Vagina (tissue), 2 donors: ENCODE data around the gene TTC39B. TPM values are rescaled to one million over a fixed set of nuclear protein-coding genes. Genes with fewer than 3 reads are reported as not detected.

Source experiments
- DNase-seq, 2 donors: peaks; one replicate each; pipeline ENCODE4 v3.0.0-alpha.2; 2017; ENCODE audit errors: extremely low spot score in 2 of 2
- H3K27ac ChIP-seq: fragments of 200-600 bp; sonication (generic); one replicate; pipeline ENCODE4 v1.5.1; 2019
- H3K27me3 ChIP-seq: fragments of 200-600 bp; sonication (generic); one replicate; pipeline ENCODE4 v1.5.1; 2019
- H3K36me3 ChIP-seq, 2 donors: fragments of 200-600 bp; sonication (generic); one replicate each; pipeline ENCODE4 v1.5.1; 2017 to 2019
- H3K4me1 ChIP-seq: fragments of 200-600 bp; sonication (generic); one replicate; pipeline ENCODE4 v1.5.1; 2019
- H3K4me3 ChIP-seq, 2 donors: fragments of 200-600 bp; sonication (generic); 1 replicate in 1 of 2; 2 replicates in 1 of 2; pipeline ENCODE4 v1.5.1; 2016 to 2019
- H3K9me3 ChIP-seq: fragments of 200-600 bp; sonication (generic); one replicate; pipeline ENCODE4 v1.5.1; 2019
- POLR2A ChIP-seq, 2 donors: fragments of 450-650 bp; IDR thresholded peaks; one replicate each; pipeline ENCODE4 v1.6.1; 2017; ENCODE audit warnings: antibody characterized with exemption in 2 of 2, mild to moderate bottlenecking in 2 of 2, moderate library complexity in 2 of 2
- POLR2AphosphoS5 ChIP-seq, 2 donors: sonication (generic); formaldehyde crosslinking; IDR thresholded peaks; one replicate each; pipeline ENCODE4 v1.9.0; 2017; ENCODE audit warnings: antibody characterized with exemption in 2 of 2, mild to moderate bottlenecking in 2 of 2, low read depth in 1 of 2; ENCODE audit not compliant: insufficient read depth in 1 of 2
- intact Hi-C: fragments of 100-400 bp; cut with DNase I; formaldehyde crosslinking; loops from one replicate; pipeline ENCODE4 v1.15.1; 2023
- total RNA-seq: library from RNA; depleted of rRNA; stranded (reverse); fragments of >200 nt; gene quantifications from one replicate; pipeline ENCODE4 v1.2.3, GENCODE V29; 2016
- TF ChIP-seq, protein P1 (sequence below), 3 experiments: fragments of 450-650 bp in 2 of 3; fragments of 200-600 bp in 1 of 3; sonication (generic) in 1 of 3; IDR thresholded peaks; one replicate each; pipeline ENCODE4 v1.5.1; 2017 to 2019; ENCODE audit warnings: antibody characterized with exemption in 3 of 3, mild to moderate bottlenecking in 2 of 3, moderate library complexity in 2 of 3

TTC39B gene
- total RNA-seq, 1 donor from 2014 or later = 13.3 TPM

DNA sequence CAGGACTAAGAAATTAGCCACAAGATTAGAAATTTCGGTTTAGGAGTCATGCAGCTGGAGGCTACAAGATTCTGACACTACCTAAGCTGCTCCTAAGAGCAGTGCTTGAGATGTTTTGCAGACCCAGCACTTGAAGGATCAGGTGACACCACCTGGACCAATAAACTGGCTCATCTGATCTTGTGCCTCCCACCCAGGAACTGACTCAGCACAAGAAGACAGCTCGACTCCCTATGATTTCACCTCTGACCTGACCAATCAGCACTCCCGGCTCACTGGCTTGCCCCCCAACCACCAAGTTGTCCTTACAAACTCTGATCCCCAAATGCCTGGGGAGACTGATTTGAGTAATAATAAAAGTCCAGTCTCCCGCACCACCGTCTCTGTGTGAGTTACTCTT is 170.4 kb downstream of the TTC39B start:
- no peak for TF ChIP-seq POLR2AphosphoS5 (IDR thresholded peaks at IDR 0.05; ENCODE audit: insufficient read depth in 1 of 2, low read depth in 1 of 2)
- Histone ChIP-seq H3K9me3 (no peaks in the 10 kb centered on the region), H3K27ac (no peak overlapping the region), H3K27me3 (no peaks in the 10 kb centered on the region), H3K4me1 (no peaks in the 10 kb centered on the region), H3K4me3 (no peak overlapping the region), H3K36me3 (no peaks in the 10 kb centered on the region)
- intact Hi-C loops = loop anchor here (10.0 kb wide), 1 partner anchor 522 kb away; no protein-coding TSS in a partner anchor
- no peak for DNase-seq

DNA sequence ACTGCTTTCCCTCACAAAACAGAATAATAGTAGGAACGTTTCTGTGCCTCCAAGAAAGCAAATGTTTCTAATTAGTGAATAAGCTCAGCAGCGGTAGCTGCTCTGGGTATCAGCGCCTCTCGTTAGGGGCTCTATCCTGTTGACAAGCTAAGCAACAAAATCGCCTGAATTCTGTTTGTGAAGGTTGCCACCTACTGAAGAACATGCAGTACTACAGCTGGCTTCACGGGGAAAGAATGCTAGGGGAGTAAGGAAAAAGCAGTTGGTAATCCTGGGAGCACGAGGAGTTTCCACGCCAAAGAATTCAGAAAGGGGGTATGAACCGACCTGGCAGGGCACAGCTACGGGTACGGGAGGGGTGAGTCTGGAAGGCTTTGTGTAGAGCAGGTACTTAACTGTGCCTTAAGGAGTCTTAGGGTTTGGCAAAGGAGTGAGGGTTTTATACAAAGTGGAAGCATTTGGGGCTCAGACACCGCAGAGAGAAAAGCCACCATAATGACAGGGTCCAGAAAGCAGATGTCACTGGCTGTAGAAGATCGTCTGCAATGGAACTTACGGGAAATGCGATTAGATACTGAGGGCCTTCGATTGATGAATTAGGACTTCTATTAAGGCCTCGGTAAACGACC is 171.7 kb downstream of the TTC39B start:
- Histone ChIP-seq H3K4me1 (no peaks in the 10 kb centered on the region), H3K9me3 (no peaks in the 10 kb centered on the region), H3K27me3 (no peaks in the 10 kb centered on the region), H3K4me3 (peak overlapping the region in 1 of 2 donors; percentile 10), H3K27ac (no peak overlapping the region), H3K36me3 (no peaks in the 10 kb centered on the region)
- DNase-seq = no peak
- intact Hi-C loops = loop anchor here (10.0 kb wide), 1 partner anchor 520 kb away; no protein-coding TSS in a partner anchor
- TF ChIP-seq POLR2A (IDR thresholded peaks at IDR 0.05) = no peak
- no peak for TF ChIP-seq POLR2AphosphoS5 (IDR thresholded peaks at IDR 0.05; ENCODE audit: insufficient read depth in 1 of 2, low read depth in 1 of 2)
- TF ChIP-seq, protein P1, sequence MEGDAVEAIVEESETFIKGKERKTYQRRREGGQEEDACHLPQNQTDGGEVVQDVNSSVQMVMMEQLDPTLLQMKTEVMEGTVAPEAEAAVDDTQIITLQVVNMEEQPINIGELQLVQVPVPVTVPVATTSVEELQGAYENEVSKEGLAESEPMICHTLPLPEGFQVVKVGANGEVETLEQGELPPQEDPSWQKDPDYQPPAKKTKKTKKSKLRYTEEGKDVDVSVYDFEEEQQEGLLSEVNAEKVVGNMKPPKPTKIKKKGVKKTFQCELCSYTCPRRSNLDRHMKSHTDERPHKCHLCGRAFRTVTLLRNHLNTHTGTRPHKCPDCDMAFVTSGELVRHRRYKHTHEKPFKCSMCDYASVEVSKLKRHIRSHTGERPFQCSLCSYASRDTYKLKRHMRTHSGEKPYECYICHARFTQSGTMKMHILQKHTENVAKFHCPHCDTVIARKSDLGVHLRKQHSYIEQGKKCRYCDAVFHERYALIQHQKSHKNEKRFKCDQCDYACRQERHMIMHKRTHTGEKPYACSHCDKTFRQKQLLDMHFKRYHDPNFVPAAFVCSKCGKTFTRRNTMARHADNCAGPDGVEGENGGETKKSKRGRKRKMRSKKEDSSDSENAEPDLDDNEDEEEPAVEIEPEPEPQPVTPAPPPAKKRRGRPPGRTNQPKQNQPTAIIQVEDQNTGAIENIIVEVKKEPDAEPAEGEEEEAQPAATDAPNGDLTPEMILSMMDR (IDR thresholded peaks at IDR 0.05) = peak; percentile 54 to 92 (median 76)

DNA sequence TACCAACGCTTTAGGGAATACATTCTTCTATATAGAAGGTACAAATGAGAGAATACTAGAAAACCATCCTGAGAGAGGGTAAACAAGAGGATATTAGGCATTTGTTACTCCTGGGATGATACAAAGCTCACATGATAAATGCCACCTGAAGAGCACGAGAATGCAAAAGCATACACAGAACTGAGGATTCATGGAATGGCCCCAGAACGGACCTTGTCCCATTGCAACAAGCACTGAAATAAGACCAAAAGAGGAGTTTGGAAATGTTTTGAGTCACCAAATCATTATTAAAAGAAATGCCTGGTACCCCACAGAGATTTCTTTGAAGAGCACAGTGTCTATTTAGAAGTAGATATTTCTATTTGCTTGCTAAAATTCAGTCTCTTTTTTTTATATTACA is 173.5 kb downstream of the TTC39B start:
- Histone ChIP-seq H3K4me1 (no peaks in the 10 kb centered on the region), H3K4me3 (no peak overlapping the region), H3K9me3 (no peaks in the 10 kb centered on the region), H3K36me3 (no peaks in the 10 kb centered on the region), H3K27ac (no peak overlapping the region), H3K27me3 (no peaks in the 10 kb centered on the region)
- DNase-seq = no peak
- TF ChIP-seq, protein P1 (IDR thresholded peaks at IDR 0.05) = no peak
- TF ChIP-seq POLR2A (IDR thresholded peaks at IDR 0.05) = no peak
- intact Hi-C loops = loop anchor here (10.0 kb wide), 1 partner anchor 519 kb away; no protein-coding TSS in a partner anchor

DNA sequence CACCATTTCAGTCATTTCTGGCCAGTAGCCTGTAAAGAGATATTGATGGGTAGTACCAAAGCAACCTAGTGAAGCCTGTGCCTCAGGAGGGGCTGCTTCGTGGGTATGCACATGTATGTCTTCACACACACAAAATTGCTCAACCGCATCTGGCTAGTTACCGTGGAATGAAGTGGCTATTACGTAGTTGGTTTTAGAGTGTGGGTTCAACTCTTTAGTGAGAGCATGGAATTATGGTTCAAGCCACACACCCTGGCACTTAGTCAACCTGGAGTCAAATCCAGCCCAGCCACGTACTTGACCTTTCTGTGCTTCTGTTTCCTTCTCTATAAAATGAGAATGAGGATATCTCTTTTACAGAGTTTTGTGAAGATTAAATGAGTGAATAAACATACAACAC is 174.9 kb downstream of the TTC39B start:
- no peak for TF ChIP-seq POLR2AphosphoS5 (IDR thresholded peaks at IDR 0.05; ENCODE audit: insufficient read depth in 1 of 2, low read depth in 1 of 2)
- TF ChIP-seq POLR2A (IDR thresholded peaks at IDR 0.05) = no peak
- TF ChIP-seq, protein P1 (IDR thresholded peaks at IDR 0.05) = no peak
- no peak overlapping the region for H3K4me3 ChIP-seq
- intact Hi-C loops = loop anchor here (10.0 kb wide), 1 partner anchor 517 kb away; no protein-coding TSS in a partner anchor
- H3K36me3 ChIP-seq = no peaks in the 10 kb centered on the region
- no peaks in the 10 kb centered on the region for H3K4me1 ChIP-seq
- H3K27ac ChIP-seq = no peak overlapping the region
- no peaks in the 10 kb centered on the region for H3K27me3 ChIP-seq
- no peak for DNase-seq
- no peaks in the 10 kb centered on the region for H3K9me3 ChIP-seq

DNA sequence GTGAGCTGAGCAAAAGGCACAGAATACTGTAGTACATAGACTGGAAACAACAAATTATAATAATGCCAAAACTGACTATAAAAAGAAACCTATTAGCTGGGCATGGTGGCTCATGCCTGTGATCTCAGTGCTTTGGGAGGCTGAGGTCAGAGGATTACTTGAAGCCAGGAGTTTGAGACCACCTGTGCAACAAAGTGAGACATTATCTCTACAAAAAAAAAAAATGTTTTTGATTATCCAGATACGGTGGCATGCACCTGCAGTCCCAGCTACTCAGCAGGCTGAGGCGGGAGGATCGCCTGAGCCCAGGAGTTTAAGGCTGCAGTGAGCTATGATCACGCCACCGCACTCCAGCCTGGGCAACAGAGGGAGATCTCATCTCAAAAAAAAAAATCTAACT is 175.9 kb downstream of the TTC39B start:
- TF ChIP-seq, protein P1 (IDR thresholded peaks at IDR 0.05) = no peak
- TF ChIP-seq POLR2AphosphoS5 (IDR thresholded peaks at IDR 0.05; ENCODE audit: insufficient read depth in 1 of 2, low read depth in 1 of 2) (no peak), POLR2A (IDR thresholded peaks at IDR 0.05) (no peak)
- Histone ChIP-seq H3K9me3 (no peaks in the 10 kb centered on the region), H3K27me3 (no peaks in the 10 kb centered on the region), H3K4me1 (no peaks in the 10 kb centered on the region), H3K4me3 (no peak overlapping the region), H3K36me3 (no peaks in the 10 kb centered on the region), H3K27ac (no peak overlapping the region)
- DNase-seq = no peak
- intact Hi-C loops = loop anchor here (10.0 kb wide), 1 partner anchor 516 kb away; no protein-coding TSS in a partner anchor
